HEK293 (cell line): ENCODE data around the gene BEGAIN.

ENCODE experiments used
- EGR2 ChIP-seq: fragments of 450-650 bp; formaldehyde crosslinking; IDR thresholded peaks from 2 replicates; pipeline ENCODE4 v1.5.1; 2016; ENCODE audit warnings: low read depth, missing biosample characterization, missing genetic modification characterization
- GFI1B ChIP-seq: fragments of 450-650 bp; formaldehyde crosslinking; IDR thresholded peaks from 2 replicates; pipeline ENCODE4 v1.5.1; 2016; ENCODE audit warnings: missing biosample characterization, missing genetic modification characterization
- YY1 ChIP-seq: fragments of 450-650 bp; formaldehyde crosslinking; IDR thresholded peaks from 2 replicates; pipeline ENCODE4 v1.5.1; 2018; ENCODE audit warnings: missing biosample characterization, missing genetic modification characterization
- ZNF211 ChIP-seq: fragments of 450-650 bp; formaldehyde crosslinking; IDR thresholded peaks from 2 replicates; pipeline ENCODE4 v1.5.1; 2016; ENCODE audit warnings: low read depth, missing biosample characterization, missing genetic modification characterization
- ZNF324 ChIP-seq: fragments of 450-650 bp; formaldehyde crosslinking; IDR thresholded peaks from 2 replicates; pipeline ENCODE4 v1.5.1; 2016; ENCODE audit warnings: missing biosample characterization, missing genetic modification characterization
- ZNF394 ChIP-seq: fragments of 450-650 bp; formaldehyde crosslinking; IDR thresholded peaks from 2 replicates; pipeline ENCODE4 v1.5.1; 2016; ENCODE audit warnings: missing biosample characterization, missing genetic modification characterization, mild to moderate bottlenecking, moderate library complexity, borderline replicate concordance
- TF ChIP-seq, protein P1 (sequence below): fragments of 450-650 bp; formaldehyde crosslinking; IDR thresholded peaks from 2 replicates; pipeline ENCODE4 v1.5.1; 2016; ENCODE audit warnings: missing biosample characterization, missing genetic modification characterization
- TF ChIP-seq, protein P2 (sequence below): fragments of 450-650 bp; formaldehyde crosslinking; IDR thresholded peaks from 2 replicates; pipeline ENCODE4 v1.5.1; 2016; ENCODE audit warnings: missing biosample characterization, missing genetic modification characterization
- TF ChIP-seq, protein P3 (sequence below): fragments of 450-650 bp; formaldehyde crosslinking; optimal IDR thresholded peaks from 2 replicates; pipeline ENCODE3; 2016; ENCODE audit warnings: missing biosample characterization, mild to moderate bottlenecking, missing genetic modification characterization
- TF ChIP-seq, protein P4 (sequence below): fragments of 450-650 bp; formaldehyde crosslinking; conservative IDR thresholded peaks from 2 replicates; pipeline ENCODE4 v1.5.1; 2016; ENCODE audit warnings: low read depth, missing biosample characterization, missing genetic modification characterization
- TF ChIP-seq, protein P5 (sequence below): fragments of 450-650 bp; formaldehyde crosslinking; IDR thresholded peaks from 2 replicates; pipeline ENCODE4 v1.5.1; 2017; ENCODE audit warnings: missing biosample characterization, missing genetic modification characterization

DNA sequence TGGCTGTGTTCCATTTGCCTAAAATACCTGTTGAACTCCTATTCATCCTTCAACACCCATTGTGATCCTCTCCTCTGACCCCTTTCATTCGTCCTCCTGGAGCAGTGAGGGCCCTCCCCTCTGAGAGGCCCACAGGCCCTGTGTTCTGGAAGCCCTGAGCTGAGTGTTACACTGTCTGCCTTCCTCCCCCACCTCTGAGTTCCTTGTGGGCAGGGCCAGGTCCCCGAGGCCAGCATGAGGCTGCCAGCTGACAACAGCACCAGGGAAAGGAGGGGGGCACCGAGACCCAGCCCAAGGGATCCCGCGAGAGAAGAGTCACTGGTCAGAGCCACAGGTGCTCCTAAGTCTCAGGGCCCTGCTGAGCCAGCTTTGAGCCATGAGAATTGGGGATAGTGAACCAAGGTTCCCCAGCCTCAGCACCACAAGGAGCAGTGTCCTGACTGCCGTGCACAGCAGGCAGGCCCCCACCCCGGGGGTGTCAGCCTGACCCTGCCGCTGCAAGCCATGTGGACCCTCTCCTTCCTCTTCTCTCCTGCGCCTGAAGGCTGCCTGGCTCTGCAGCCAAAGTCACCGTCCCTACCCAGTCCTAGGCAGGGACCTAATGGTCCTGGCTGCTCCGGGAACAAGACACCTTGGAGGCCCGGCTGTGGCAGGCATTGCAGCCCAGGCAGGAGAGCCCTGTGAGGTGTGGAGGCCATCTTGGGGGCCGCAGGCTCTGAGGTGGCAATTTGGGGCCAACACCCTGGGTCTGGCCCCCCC is 52.5 kb downstream of the BEGAIN start:
- TF ChIP-seq ZNF211 (tag by site-specific recombination), result no peak
- TF ChIP-seq, protein P1, sequence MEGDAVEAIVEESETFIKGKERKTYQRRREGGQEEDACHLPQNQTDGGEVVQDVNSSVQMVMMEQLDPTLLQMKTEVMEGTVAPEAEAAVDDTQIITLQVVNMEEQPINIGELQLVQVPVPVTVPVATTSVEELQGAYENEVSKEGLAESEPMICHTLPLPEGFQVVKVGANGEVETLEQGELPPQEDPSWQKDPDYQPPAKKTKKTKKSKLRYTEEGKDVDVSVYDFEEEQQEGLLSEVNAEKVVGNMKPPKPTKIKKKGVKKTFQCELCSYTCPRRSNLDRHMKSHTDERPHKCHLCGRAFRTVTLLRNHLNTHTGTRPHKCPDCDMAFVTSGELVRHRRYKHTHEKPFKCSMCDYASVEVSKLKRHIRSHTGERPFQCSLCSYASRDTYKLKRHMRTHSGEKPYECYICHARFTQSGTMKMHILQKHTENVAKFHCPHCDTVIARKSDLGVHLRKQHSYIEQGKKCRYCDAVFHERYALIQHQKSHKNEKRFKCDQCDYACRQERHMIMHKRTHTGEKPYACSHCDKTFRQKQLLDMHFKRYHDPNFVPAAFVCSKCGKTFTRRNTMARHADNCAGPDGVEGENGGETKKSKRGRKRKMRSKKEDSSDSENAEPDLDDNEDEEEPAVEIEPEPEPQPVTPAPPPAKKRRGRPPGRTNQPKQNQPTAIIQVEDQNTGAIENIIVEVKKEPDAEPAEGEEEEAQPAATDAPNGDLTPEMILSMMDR (tag by site-specific recombination), result no peak
- TF ChIP-seq, protein P2, sequence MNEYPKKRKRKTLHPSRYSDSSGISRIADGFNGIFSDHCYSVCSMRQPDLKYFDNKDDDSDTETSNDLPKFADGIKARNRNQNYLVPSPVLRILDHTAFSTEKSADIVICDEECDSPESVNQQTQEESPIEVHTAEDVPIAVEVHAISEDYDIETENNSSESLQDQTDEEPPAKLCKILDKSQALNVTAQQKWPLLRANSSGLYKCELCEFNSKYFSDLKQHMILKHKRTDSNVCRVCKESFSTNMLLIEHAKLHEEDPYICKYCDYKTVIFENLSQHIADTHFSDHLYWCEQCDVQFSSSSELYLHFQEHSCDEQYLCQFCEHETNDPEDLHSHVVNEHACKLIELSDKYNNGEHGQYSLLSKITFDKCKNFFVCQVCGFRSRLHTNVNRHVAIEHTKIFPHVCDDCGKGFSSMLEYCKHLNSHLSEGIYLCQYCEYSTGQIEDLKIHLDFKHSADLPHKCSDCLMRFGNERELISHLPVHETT (tag by site-specific recombination), result no peak
- TF ChIP-seq, protein P3, sequence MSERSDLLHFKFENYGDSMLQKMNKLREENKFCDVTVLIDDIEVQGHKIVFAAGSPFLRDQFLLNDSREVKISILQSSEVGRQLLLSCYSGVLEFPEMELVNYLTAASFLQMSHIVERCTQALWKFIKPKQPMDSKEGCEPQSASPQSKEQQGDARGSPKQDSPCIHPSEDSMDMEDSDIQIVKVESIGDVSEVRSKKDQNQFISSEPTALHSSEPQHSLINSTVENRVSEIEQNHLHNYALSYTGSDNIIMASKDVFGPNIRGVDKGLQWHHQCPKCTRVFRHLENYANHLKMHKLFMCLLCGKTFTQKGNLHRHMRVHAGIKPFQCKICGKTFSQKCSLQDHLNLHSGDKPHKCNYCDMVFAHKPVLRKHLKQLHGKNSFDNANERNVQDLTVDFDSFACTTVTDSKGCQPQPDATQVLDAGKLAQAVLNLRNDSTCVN (tag by site-specific recombination), result no peak
- TF ChIP-seq, protein P4, sequence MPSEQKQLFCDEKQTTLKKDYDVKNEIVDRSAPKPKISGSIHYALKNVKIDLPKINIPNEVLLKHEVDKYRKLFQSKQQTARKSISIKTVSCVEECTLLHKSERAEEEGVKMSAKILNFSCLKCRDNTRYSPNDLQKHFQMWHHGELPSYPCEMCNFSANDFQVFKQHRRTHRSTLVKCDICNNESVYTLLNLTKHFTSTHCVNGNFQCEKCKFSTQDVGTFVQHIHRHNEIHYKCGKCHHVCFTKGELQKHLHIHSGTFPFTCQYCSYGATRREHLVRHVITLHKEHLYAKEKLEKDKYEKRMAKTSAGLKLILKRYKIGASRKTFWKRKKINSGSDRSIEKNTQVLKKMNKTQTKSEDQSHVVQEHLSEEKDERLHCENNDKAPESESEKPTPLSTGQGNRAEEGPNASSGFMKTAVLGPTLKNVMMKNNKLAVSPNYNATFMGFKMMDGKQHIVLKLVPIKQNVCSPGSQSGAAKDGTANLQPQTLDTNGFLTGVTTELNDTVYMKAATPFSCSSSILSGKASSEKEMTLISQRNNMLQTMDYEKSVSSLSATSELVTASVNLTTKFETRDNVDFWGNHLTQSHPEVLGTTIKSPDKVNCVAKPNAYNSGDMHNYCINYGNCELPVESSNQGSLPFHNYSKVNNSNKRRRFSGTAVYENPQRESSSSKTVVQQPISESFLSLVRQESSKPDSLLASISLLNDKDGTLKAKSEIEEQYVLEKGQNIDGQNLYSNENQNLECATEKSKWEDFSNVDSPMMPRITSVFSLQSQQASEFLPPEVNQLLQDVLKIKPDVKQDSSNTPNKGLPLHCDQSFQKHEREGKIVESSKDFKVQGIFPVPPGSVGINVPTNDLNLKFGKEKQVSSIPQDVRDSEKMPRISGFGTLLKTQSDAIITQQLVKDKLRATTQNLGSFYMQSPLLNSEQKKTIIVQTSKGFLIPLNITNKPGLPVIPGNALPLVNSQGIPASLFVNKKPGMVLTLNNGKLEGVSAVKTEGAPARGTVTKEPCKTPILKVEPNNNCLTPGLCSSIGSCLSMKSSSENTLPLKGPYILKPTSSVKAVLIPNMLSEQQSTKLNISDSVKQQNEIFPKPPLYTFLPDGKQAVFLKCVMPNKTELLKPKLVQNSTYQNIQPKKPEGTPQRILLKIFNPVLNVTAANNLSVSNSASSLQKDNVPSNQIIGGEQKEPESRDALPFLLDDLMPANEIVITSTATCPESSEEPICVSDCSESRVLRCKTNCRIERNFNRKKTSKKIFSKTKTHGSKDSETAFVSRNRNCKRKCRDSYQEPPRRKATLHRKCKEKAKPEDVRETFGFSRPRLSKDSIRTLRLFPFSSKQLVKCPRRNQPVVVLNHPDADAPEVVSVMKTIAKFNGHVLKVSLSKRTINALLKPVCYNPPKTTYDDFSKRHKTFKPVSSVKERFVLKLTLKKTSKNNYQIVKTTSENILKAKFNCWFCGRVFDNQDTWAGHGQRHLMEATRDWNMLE (tag by site-specific recombination), result no peak
- TF ChIP-seq GFI1B (tag by site-specific recombination), result no peak
- no peak for TF ChIP-seq ZNF394 (tag by site-specific recombination)
- no peak for TF ChIP-seq YY1
- TF ChIP-seq, protein P5, sequence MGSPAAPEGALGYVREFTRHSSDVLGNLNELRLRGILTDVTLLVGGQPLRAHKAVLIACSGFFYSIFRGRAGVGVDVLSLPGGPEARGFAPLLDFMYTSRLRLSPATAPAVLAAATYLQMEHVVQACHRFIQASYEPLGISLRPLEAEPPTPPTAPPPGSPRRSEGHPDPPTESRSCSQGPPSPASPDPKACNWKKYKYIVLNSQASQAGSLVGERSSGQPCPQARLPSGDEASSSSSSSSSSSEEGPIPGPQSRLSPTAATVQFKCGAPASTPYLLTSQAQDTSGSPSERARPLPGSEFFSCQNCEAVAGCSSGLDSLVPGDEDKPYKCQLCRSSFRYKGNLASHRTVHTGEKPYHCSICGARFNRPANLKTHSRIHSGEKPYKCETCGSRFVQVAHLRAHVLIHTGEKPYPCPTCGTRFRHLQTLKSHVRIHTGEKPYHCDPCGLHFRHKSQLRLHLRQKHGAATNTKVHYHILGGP (tag by site-specific recombination), result no peak
- no peak for TF ChIP-seq EGR2 (tag by site-specific recombination)
- no peak for TF ChIP-seq ZNF324 (tag by site-specific recombination)
